Right ventricle myocardium inferior (tissue), 1 donor: ENCODE data around the gene PLA2G6. TPM values are rescaled to one million over a fixed set of nuclear protein-coding genes. Genes with fewer than 3 reads are reported as not detected.
A peak's percentile ranks its signal among the peaks of the same experiment; 100 is the strongest.
"Not testable (repeated sequence)": the region's sequence is repeated elsewhere in the genome, so short reads cannot be mapped to it uniquely, and the experiment has no call there.

Experiments used
- ATAC-seq: fragments of 200-7000 bp; cut with Tn5 transposase; one replicate; pipeline ENCODE4 v1.9.1; 2020; ENCODE audit warnings: mild to moderate bottlenecking, moderate library complexity
- DNase-seq: peaks from one replicate; pipeline ENCODE4 v3.0.0; 2021; ENCODE audit errors: missing footprints
- intact Hi-C: fragments of 100-400 bp; cut with DNase I; formaldehyde crosslinking; loops from one replicate; pipeline ENCODE4 v1.11.0; 2022
- total RNA-seq: library from RNA; stranded (reverse); fragmentation: NEBNext Ultra II Directional; extraction: Animal tissue kit (Norgen Biotek cat#: 25700); gene quantifications from one replicate; pipeline ENCODE4 v1.2.1, GENCODE V29; 2021
- donor health status: DM: no; HTN: yes; CAD: no; lungs with severe emphysema.

The PLA2G6 gene
- total RNA-seq, 1 donor from 2014 or later: 11.4 TPM

- intact Hi-C loops: loop anchor here (5.0 kb wide), 1 partner anchor 141 kb away; the partner anchor contains the start of gene CSNK1E
- ATAC-seq (peak; percentile 66), DNase-seq (peak; percentile 86)
Measured at GRCh38 chr22:38176170-38176741, 5.4 kb downstream of the PLA2G6 start.

- intact Hi-C loops: loop anchor here (5.0 kb wide), 1 partner anchor 142 kb away; the partner anchor contains the start of gene CSNK1E
- ATAC-seq (no peak), DNase-seq (no peak)
Measured at GRCh38 chr22:38175206-38176118, 6.2 kb downstream of the PLA2G6 start.

DNA sequence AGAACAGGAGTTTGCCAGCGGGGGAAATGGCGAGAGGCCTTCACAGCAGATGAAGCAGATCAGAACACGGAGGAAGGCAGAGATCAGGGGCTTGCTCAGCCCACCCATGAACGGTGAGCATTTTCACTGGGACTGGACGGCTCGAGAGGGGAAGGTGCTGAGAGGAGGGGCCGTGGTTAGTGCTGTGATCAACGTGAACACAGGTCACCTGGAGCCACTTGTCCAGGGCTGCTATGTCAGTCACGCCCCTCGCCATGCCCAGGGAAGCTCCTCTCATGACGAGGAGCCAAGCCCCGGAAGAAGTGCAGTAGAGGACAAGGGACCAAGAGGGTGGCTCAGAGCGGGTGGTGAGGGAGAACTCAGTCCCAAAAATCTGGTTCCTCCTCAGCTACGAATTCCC is 7.0 kb downstream of the PLA2G6 start:
- ATAC-seq: no peak
- intact Hi-C loops: loop anchor here (5.0 kb wide), 1 partner anchor 143 kb away; the partner anchor contains the start of gene CSNK1E

DNA sequence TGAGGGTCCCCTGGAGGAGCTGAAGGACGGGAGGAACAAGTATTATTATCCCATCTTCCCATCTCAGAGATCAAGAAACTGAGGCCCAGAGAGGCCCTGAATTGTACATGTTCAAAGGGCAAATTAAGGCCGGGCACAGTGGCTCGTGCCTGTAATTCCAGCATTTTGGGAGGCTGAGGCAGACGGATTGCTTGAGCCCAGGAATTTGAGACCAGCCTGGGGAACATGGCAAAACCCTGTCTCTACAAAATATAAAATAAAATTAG is 8.1 kb downstream of the PLA2G6 start:
- ATAC-seq (no peak), DNase-seq (no peak)
- intact Hi-C loops: no loop called here

More for the DNA sequence above, 7.0 kb downstream of the PLA2G6 start:
- DNase-seq: no peak

- ATAC-seq: peak; percentile 62
- intact Hi-C loops: no loop called here
- peak; percentile 69 for DNase-seq
Measured at GRCh38 chr22:38172832-38173640, 8.6 kb downstream of the PLA2G6 start.

DNA sequence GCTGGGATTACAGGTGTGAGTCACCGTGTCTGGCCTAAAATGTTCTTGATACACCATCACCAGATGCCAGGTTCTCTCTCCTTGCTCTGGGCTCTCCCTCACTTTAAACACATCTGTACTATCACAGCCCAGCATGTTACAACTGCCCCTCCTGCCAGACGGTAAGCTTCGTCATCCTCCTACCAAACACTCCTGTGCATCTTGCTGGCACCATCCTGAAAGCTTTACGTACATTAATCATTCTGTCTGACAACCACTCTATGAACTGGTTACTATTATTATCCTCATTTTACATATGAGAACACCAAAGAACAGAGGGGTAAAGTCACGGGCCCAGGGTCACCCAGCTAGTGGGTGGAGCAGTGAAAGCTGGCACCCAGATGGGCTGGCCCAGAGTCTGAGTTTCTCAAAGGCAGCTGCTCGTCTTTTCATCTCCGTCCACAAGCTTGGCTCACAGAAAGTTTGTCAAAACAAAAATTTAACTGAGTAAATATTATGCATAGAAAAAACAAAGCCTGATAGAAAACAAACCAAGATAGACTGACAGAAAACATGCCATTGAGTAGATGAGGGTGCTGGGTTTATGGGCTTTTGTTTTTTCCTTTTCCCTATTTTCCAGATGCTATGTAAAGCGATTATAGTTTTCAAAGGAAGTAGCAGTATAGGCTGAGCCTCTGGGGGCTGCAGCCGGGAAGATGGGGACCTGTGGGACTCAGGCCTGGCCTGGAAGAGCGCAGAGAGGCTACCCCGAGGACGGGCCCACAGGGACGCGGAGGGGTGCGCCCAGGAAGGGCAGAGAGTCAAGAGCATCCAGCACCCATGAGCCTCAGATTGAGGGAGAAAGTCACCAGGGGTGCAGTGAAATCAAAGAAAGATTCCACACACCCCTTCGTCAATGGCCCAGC is 9.5 kb downstream of the PLA2G6 start:
- ATAC-seq: no peak
- no peak for DNase-seq
- intact Hi-C loops: no loop called here

GRCh38 chr22:38170469-38170868 is 11.2 kb downstream of the PLA2G6 start:
- ATAC-seq (no peak), DNase-seq (no peak)
- intact Hi-C loops: no loop called here

- DNase-seq (no peak), ATAC-seq (no peak)
- intact Hi-C loops: loop anchor here (10.0 kb wide), 1 partner anchor 54 kb away; the partner anchor contains the start of gene BAIAP2L2
Measured at GRCh38 chr22:38169116-38169515, 12.5 kb downstream of the PLA2G6 start.

DNA sequence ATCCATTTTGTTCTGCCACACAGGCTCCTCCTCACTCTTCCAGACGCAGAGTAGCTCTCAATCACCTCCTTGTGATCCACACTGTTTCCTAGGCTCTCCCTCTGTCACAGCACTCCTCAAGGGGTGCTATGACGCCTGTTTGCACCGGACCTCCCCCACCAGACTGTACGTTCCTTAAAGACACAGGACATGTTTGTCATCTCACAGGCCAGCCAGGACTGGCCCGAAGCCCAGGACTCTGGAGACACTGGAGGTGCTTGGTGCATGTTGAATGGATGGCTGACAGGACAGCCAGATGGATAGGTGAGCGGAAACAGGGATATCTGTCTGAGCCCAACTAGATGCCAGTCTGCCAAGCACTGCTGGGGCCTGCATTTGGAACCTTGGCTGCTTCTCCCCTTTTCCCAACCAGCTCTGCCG is 13.6 kb downstream of the PLA2G6 start:
- intact Hi-C loops: loop anchor here (10.0 kb wide), 1 partner anchor 53 kb away; the partner anchor contains the start of gene BAIAP2L2
- ATAC-seq (peak; percentile 84), DNase-seq (peak; percentile 76)

- DNase-seq (no peak), ATAC-seq (no peak)
- intact Hi-C loops: loop anchor here (10.0 kb wide), 1 partner anchor 51 kb away; the partner anchor contains the start of gene BAIAP2L2
Measured at GRCh38 chr22:38165922-38166593, 15.6 kb downstream of the PLA2G6 start.

- intact Hi-C loops: loop anchor here (10.0 kb wide), 1 partner anchor 50 kb away; the partner anchor contains the start of gene BAIAP2L2
- DNase-seq (no peak), ATAC-seq (no peak)
Measured at GRCh38 chr22:38164551-38164918, 17.1 kb downstream of the PLA2G6 start.

- DNase-seq (no peak), ATAC-seq (peak; percentile 21)
- intact Hi-C loops: loop anchor here (10.0 kb wide), 1 partner anchor 49 kb away; the partner anchor contains the start of gene BAIAP2L2
Measured at GRCh38 chr22:38163844-38164550, 17.6 kb downstream of the PLA2G6 start.

DNA sequence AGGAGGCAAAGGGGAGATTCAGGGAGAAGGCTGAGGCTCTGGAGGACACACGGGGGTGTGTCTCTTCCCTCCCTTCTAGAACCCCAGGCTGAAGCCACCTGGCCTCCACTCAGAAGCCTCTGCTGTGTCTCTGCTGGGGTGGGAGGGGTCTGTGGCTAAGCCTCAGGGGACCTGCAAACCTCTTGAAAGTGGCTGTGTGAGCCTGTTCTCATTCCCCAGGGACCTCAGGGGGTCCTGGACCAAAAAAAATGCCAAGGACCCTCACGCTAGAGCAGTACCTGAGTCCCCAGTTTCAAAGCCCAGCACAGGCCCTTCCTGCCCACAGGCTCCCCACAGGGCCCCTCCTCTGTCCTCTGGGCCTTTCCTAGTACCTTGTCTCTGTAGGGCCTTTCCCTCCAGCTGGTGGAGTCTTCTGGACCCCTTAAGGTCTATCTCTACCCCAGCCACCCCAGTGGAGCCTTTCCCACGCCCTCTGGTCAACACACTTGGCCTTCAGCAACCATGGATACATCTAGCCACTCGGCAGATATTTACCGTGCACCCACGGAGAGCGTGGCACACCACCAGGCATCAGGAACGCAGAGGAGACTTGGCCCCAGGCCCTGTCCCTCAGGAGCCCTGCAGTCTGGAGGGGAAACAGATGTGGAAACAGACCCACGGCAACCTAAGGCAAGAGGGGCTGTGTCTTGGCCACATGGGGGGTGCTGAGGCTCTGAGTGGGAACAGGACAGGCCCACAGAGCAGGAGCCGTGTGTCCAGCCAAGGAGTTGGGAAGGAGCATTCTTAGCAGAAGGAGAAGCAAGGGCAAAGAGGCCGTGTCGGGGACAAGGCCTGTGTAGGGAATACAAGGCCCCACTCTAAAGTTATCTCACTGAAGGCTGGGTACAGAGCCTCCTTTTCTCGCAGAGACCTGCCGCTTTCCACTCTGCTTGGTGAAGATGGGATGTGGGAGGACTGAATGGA is 18.5 kb downstream of the PLA2G6 start:
- intact Hi-C loops: loop anchor here (10.0 kb wide), 1 partner anchor 48 kb away; the partner anchor contains the start of gene BAIAP2L2
- DNase-seq (no peak), ATAC-seq (no peak)

- DNase-seq (no peak), ATAC-seq (no peak)
- intact Hi-C loops: no loop called here
Measured at GRCh38 chr22:38155703-38156102, 25.9 kb downstream of the PLA2G6 start.

- intact Hi-C loops, ATAC-seq, DNase-seq: not testable (repeated sequence)
Measured at GRCh38 chr22:38154563-38154915, 27.1 kb downstream of the PLA2G6 start.
